ENCODE measurements around the gene RNPC3. TPM values are rescaled to one million over a fixed set of nuclear protein-coding genes. Genes with fewer than 3 reads are reported as not detected.

Gene RNPC3
- total and polyA plus RNA-seq, 9 donors, result 11.4 to 26.4 (median 15.4) TPM

- DNase-seq, result peak; percentile 76
- H3K9me3 ChIP-seq (replicated peaks; ENCODE audit: control insufficient read depth, low read depth, low read length), result peaks cover 5% of the 10 kb centered on the region
- no CpG with 5 or more reads among the region's 1 CpG for WGBS (ENCODE audit: insufficient coverage)
- no peaks in the 10 kb centered on the region for H3K27me3 ChIP-seq (ENCODE audit: control insufficient read depth, insufficient read depth, low read length)
- no peaks in the 10 kb centered on the region for H3K36me3 ChIP-seq (ENCODE audit: control insufficient read depth, insufficient read depth, low read length)
- no peak overlapping the region for H3K4me3 ChIP-seq (ENCODE audit: low read length)
- no peak overlapping the region for H3K27ac ChIP-seq (ENCODE audit: low read length)
- no peaks in the 10 kb centered on the region for H3K4me1 ChIP-seq (ENCODE audit: control insufficient read depth, insufficient read depth, low read length)
Measured at GRCh38 chr1:103514920-103515503, 10.5 kb upstream of the RNPC3 start.

- Histone ChIP-seq H3K4me3 (ENCODE audit: low read length) (no peak overlapping the region), H3K9me3 (replicated peaks; ENCODE audit: control insufficient read depth, low read depth, low read length) (peaks cover under 1% of the 10 kb centered on the region), H3K36me3 (ENCODE audit: control insufficient read depth, insufficient read depth, low read length) (no peaks in the 10 kb centered on the region), H3K4me1 (ENCODE audit: control insufficient read depth, insufficient read depth, low read length) (no peaks in the 10 kb centered on the region), H3K27me3 (ENCODE audit: control insufficient read depth, insufficient read depth, low read length) (no peaks in the 10 kb centered on the region), H3K27ac (ENCODE audit: low read length) (no peak overlapping the region)
- WGBS (ENCODE audit: insufficient coverage), result no CpG with 5 or more reads among the region's 2 CpGs
- no peak for DNase-seq
Measured at GRCh38 chr1:103516283-103516682, 9.2 kb upstream of the RNPC3 start.

- Histone ChIP-seq H3K27ac (ENCODE audit: low read length) (no peak overlapping the region), H3K9me3 (replicated peaks; ENCODE audit: control insufficient read depth, low read depth, low read length) (no peaks in the 10 kb centered on the region), H3K27me3 (ENCODE audit: control insufficient read depth, insufficient read depth, low read length) (no peaks in the 10 kb centered on the region), H3K4me3 (ENCODE audit: low read length) (no peak overlapping the region), H3K36me3 (ENCODE audit: control insufficient read depth, insufficient read depth, low read length) (no peaks in the 10 kb centered on the region), H3K4me1 (ENCODE audit: control insufficient read depth, insufficient read depth, low read length) (no peaks in the 10 kb centered on the region)
- no peak for DNase-seq
Measured at GRCh38 chr1:103516693-103517092, 8.8 kb upstream of the RNPC3 start.

- no peaks in the 10 kb centered on the region for H3K27me3 ChIP-seq (ENCODE audit: control insufficient read depth, insufficient read depth, low read length)
- no peak overlapping the region for H3K4me3 ChIP-seq (ENCODE audit: low read length)
- WGBS (ENCODE audit: insufficient coverage), result no CpG with 5 or more reads among the region's 2 CpGs
- no peaks in the 10 kb centered on the region for H3K36me3 ChIP-seq (ENCODE audit: control insufficient read depth, insufficient read depth, low read length)
- DNase-seq, result no peak
- H3K9me3 ChIP-seq (replicated peaks; ENCODE audit: control insufficient read depth, low read depth, low read length), result no peaks in the 10 kb centered on the region
- H3K27ac ChIP-seq (ENCODE audit: low read length), result no peak overlapping the region
- H3K4me1 ChIP-seq (ENCODE audit: control insufficient read depth, insufficient read depth, low read length), result no peaks in the 10 kb centered on the region
Measured at GRCh38 chr1:103517380-103518047, 8.0 kb upstream of the RNPC3 start.

GRCh38 chr1:103520822-103521221 lies 4.7 kb upstream of the RNPC3 start:
- no peak for DNase-seq
- no peaks in the 10 kb centered on the region for H3K27me3 ChIP-seq (ENCODE audit: control insufficient read depth, insufficient read depth, low read length)
- H3K9me3 ChIP-seq (replicated peaks; ENCODE audit: control insufficient read depth, low read depth, low read length), result no peaks in the 10 kb centered on the region
- H3K36me3 ChIP-seq (ENCODE audit: control insufficient read depth, insufficient read depth, low read length), result no peaks in the 10 kb centered on the region
- no peak overlapping the region for H3K27ac ChIP-seq (ENCODE audit: low read length)
- H3K4me3 ChIP-seq (ENCODE audit: low read length), result no peak overlapping the region
- H3K4me1 ChIP-seq (ENCODE audit: control insufficient read depth, insufficient read depth, low read length), result no peaks in the 10 kb centered on the region

- no peaks in the 10 kb centered on the region for H3K9me3 ChIP-seq (replicated peaks; ENCODE audit: control insufficient read depth, low read depth, low read length)
- H3K36me3 ChIP-seq (ENCODE audit: control insufficient read depth, insufficient read depth, low read length), result no peaks in the 10 kb centered on the region
- H3K4me3 ChIP-seq (ENCODE audit: low read length), result no peak overlapping the region
- no CpG with 5 or more reads among the region's 3 CpGs for whole genome bisulfite sequencing (ENCODE audit: insufficient coverage)
- no peak overlapping the region for H3K27ac ChIP-seq (ENCODE audit: low read length)
- no peaks in the 10 kb centered on the region for H3K27me3 ChIP-seq (ENCODE audit: control insufficient read depth, insufficient read depth, low read length)
- H3K4me1 ChIP-seq (ENCODE audit: control insufficient read depth, insufficient read depth, low read length), result no peaks in the 10 kb centered on the region
- no peak for DNase-seq
Measured at GRCh38 chr1:103523346-103523745, 2.2 kb upstream of the RNPC3 start.

- Histone ChIP-seq H3K9me3 (replicated peaks; ENCODE audit: control insufficient read depth, low read depth, low read length) (no peaks in the 10 kb centered on the region), H3K36me3 (ENCODE audit: control insufficient read depth, insufficient read depth, low read length) (no peaks in the 10 kb centered on the region), H3K27me3 (ENCODE audit: control insufficient read depth, insufficient read depth, low read length) (no peaks in the 10 kb centered on the region), H3K4me1 (ENCODE audit: control insufficient read depth, insufficient read depth, low read length) (no peaks in the 10 kb centered on the region), H3K27ac (ENCODE audit: low read length) (peak overlapping the region; percentile 36), H3K4me3 (ENCODE audit: low read length) (peak overlapping the region; percentile 42)
- peak; percentile 69 for DNase-seq
- 58% methylated on average over 2 of the region's 34 CpGs for WGBS (ENCODE audit: insufficient coverage)
Measured at GRCh38 chr1:103525114-103525606, 339 bp upstream of the RNPC3 start.

- Histone ChIP-seq H3K4me3 (ENCODE audit: low read length) (no peak overlapping the region), H3K4me1 (ENCODE audit: control insufficient read depth, insufficient read depth, low read length) (no peaks in the 10 kb centered on the region), H3K36me3 (ENCODE audit: control insufficient read depth, insufficient read depth, low read length) (peaks cover 3% of the 10 kb centered on the region), H3K27me3 (ENCODE audit: control insufficient read depth, insufficient read depth, low read length) (no peaks in the 10 kb centered on the region), H3K9me3 (replicated peaks; ENCODE audit: control insufficient read depth, low read depth, low read length) (no peaks in the 10 kb centered on the region), H3K27ac (ENCODE audit: low read length) (no peak overlapping the region)
- no CpG with 5 or more reads among the region's 2 CpGs for WGBS (ENCODE audit: insufficient coverage)
- no peak for DNase-seq
Measured at GRCh38 chr1:103527331-103527730, 1.8 kb downstream of the RNPC3 start.

- H3K27me3 ChIP-seq (ENCODE audit: control insufficient read depth, insufficient read depth, low read length), result no peaks in the 10 kb centered on the region
- H3K4me1 ChIP-seq (ENCODE audit: control insufficient read depth, insufficient read depth, low read length), result no peaks in the 10 kb centered on the region
- no peaks in the 10 kb centered on the region for H3K9me3 ChIP-seq (replicated peaks; ENCODE audit: control insufficient read depth, low read depth, low read length)
- WGBS (ENCODE audit: insufficient coverage), result 94% methylated on average over 5 of the region's 8 CpGs
- no peak overlapping the region for H3K27ac ChIP-seq (ENCODE audit: low read length)
- peaks cover 3% of the 10 kb centered on the region for H3K36me3 ChIP-seq (ENCODE audit: control insufficient read depth, insufficient read depth, low read length)
- DNase-seq, result no peak
- no peak overlapping the region for H3K4me3 ChIP-seq (ENCODE audit: low read length)
Measured at GRCh38 chr1:103529746-103530145, 4.2 kb downstream of the RNPC3 start.

- DNase-seq, result no peak
- 89% methylated on average over 1 of the region's 2 CpGs for WGBS (ENCODE audit: insufficient coverage)
- Histone ChIP-seq H3K36me3 (ENCODE audit: control insufficient read depth, insufficient read depth, low read length) (peaks cover 21% of the 10 kb centered on the region), H3K9me3 (replicated peaks; ENCODE audit: control insufficient read depth, low read depth, low read length) (no peaks in the 10 kb centered on the region), H3K27ac (ENCODE audit: low read length) (no peak overlapping the region), H3K27me3 (ENCODE audit: control insufficient read depth, insufficient read depth, low read length) (no peaks in the 10 kb centered on the region), H3K4me1 (ENCODE audit: control insufficient read depth, insufficient read depth, low read length) (no peaks in the 10 kb centered on the region), H3K4me3 (ENCODE audit: low read length) (no peak overlapping the region)
Measured at GRCh38 chr1:103538226-103538625, 12.7 kb downstream of the RNPC3 start.

All from muscle of leg (tissue), 11 donors.